Measurements from ENCODE around the gene FAM83G.
"Not testable (repeated sequence)": the region's sequence is repeated elsewhere in the genome, so short reads cannot be mapped to it uniquely, and the experiment has no call there.

FAM83G gene

DNA sequence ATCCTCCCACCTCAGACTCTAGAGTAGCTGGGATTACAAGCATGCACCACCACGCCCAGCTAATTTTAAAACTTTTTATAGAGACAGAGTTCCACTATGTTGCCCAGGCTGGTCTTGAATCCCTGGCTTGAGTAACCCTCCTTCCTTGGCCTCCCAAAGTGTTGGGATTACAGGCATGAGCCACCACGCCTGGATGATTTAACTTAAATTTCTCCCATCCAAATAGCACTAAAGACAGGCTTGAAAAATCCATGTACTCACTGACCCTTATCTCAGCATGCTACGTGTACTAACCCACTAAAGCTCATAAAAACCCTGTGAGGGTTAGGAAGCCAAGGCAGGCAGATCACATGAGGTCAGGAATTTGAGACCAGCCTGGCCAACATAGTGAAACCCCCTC, 48.0 kb downstream of the FAM83G start:
- TF ChIP-seq, protein P1, sequence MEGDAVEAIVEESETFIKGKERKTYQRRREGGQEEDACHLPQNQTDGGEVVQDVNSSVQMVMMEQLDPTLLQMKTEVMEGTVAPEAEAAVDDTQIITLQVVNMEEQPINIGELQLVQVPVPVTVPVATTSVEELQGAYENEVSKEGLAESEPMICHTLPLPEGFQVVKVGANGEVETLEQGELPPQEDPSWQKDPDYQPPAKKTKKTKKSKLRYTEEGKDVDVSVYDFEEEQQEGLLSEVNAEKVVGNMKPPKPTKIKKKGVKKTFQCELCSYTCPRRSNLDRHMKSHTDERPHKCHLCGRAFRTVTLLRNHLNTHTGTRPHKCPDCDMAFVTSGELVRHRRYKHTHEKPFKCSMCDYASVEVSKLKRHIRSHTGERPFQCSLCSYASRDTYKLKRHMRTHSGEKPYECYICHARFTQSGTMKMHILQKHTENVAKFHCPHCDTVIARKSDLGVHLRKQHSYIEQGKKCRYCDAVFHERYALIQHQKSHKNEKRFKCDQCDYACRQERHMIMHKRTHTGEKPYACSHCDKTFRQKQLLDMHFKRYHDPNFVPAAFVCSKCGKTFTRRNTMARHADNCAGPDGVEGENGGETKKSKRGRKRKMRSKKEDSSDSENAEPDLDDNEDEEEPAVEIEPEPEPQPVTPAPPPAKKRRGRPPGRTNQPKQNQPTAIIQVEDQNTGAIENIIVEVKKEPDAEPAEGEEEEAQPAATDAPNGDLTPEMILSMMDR (IDR thresholded peaks at IDR 0.05; ENCODE audit: low read depth, low read length, poor library complexity, severe bottlenecking): no peak
- no peak for TF ChIP-seq EZH2phosphoT487 (IDR thresholded peaks at IDR 0.05; ENCODE audit: borderline replicate concordance, low read length)
- Histone ChIP-seq H3K27ac (ENCODE audit: low read depth, low read length) (no peak overlapping the region), H3K79me2 (ENCODE audit: control insufficient read depth, low read length) (no peaks in the 10 kb centered on the region), H3K27me3 (ENCODE audit: control insufficient read depth, low read length) (no peaks in the 10 kb centered on the region), H4K20me1 (ENCODE audit: control insufficient read depth, insufficient read depth, low read depth, low read length) (no peaks in the 10 kb centered on the region), H3K9me3 (ENCODE audit: control insufficient read depth, insufficient read depth, low read length) (no peaks in the 10 kb centered on the region), H3K4me2 (ENCODE audit: low read length) (no peak overlapping the region), H3K36me3 (ENCODE audit: control insufficient read depth, low read length) (no peaks in the 10 kb centered on the region), H3F3A (ENCODE audit: control insufficient read depth, insufficient read depth) (no peaks in the 10 kb centered on the region), H3K9me2 (replicated peaks; ENCODE audit: control insufficient read depth, low read length) (no peaks in the 10 kb centered on the region), H3K4me3 (ENCODE audit: low read length) (no peak overlapping the region), H3K4me1 (ENCODE audit: control insufficient read depth, low read length) (peaks cover 7% of the 10 kb centered on the region)

DNA sequence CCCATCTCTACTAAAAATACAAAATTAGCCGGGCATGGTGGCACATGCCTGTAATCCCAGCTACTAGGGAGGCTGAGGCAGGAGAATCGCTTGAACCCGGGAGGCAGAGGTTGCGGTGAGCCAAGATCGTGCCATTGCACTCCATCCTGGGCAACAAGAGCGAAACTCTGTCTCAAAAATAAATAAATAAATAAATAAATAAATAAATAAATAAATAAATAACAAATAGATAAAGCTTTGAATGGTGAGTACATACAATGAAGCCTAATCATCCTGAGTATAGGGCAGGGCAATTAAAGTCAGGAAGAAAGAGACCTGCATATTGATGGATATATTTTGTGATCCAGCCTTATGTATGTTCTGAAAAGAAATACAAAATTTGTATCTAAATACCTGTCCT, 48.5 kb downstream of the FAM83G start:
- H4K20me1 ChIP-seq (ENCODE audit: control insufficient read depth, insufficient read depth, low read depth, low read length); H3K4me1 ChIP-seq (ENCODE audit: control insufficient read depth, low read length); H3K36me3 ChIP-seq (ENCODE audit: control insufficient read depth, low read length); H3K79me2 ChIP-seq (ENCODE audit: control insufficient read depth, low read length); H3K27ac ChIP-seq (ENCODE audit: low read depth, low read length); H3K9me2 ChIP-seq (replicated peaks; ENCODE audit: control insufficient read depth, low read length); H3K4me3 ChIP-seq (ENCODE audit: low read length); H3K9me3 ChIP-seq (ENCODE audit: control insufficient read depth, insufficient read depth, low read length); H3K4me2 ChIP-seq (ENCODE audit: low read length); H3K27me3 ChIP-seq (ENCODE audit: control insufficient read depth, low read length); H3F3A ChIP-seq (ENCODE audit: control insufficient read depth, insufficient read depth): not testable (repeated sequence)

DNA sequence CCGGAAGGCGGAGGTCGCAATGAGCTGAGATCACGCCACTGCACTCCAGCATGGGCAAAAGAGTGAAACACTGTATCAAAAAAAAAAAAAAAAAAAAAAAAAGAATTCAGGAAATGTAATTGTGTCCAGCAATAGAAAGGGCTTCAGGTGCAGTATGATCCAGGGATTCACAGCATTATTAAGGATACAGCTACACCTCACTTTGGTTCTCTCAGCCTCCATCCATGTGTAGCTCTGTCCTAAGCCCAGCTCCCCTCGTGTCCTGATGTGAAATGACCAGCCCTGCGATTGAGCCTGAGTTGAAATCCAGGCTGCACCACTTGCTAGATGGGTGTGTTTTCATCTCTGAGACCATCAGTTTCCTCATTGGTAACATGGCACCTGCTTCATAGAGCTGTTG, 49.6 kb downstream of the FAM83G start:
- Histone ChIP-seq H3K27me3 (ENCODE audit: control insufficient read depth, low read length) (no peaks in the 10 kb centered on the region), H3K4me2 (ENCODE audit: low read length) (no peak overlapping the region), H3K79me2 (ENCODE audit: control insufficient read depth, low read length) (no peaks in the 10 kb centered on the region), H3K9me2 (replicated peaks; ENCODE audit: control insufficient read depth, low read length) (no peaks in the 10 kb centered on the region), H3K9me3 (ENCODE audit: control insufficient read depth, insufficient read depth, low read length) (no peaks in the 10 kb centered on the region), H3K4me3 (ENCODE audit: low read length) (no peak overlapping the region), H3K4me1 (ENCODE audit: control insufficient read depth, low read length) (no peaks in the 10 kb centered on the region), H3K36me3 (ENCODE audit: control insufficient read depth, low read length) (no peaks in the 10 kb centered on the region), H3F3A (ENCODE audit: control insufficient read depth, insufficient read depth) (no peaks in the 10 kb centered on the region), H3K27ac (ENCODE audit: low read depth, low read length) (no peak overlapping the region), H4K20me1 (ENCODE audit: control insufficient read depth, insufficient read depth, low read depth, low read length) (no peaks in the 10 kb centered on the region)
- TF ChIP-seq, protein P1 (IDR thresholded peaks at IDR 0.05; ENCODE audit: low read depth, low read length, poor library complexity, severe bottlenecking): no peak
- no peak for TF ChIP-seq EZH2phosphoT487 (IDR thresholded peaks at IDR 0.05; ENCODE audit: borderline replicate concordance, low read length)

DNA sequence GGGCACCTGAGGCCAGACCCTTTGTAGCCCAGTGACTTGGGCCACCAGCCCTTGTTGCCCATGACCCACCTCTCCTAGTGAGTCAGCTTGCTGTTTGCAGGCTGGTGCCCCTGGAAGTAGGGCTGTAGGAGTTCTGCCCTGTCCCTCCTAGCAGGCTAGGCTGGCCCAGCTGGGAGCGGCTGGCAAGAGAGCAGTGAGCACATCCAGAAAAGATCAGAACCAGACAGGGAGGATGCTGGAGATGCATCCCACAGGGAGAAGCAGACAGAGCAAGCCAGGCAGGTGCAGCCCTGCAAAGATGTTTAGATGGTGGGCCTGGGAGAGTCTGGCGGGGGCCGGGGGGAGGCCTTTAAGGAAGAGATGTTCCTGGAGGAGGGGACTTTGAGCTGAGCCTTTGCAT, 50.2 kb downstream of the FAM83G start:
- no peaks in the 10 kb centered on the region for H3F3A ChIP-seq (ENCODE audit: control insufficient read depth, insufficient read depth)
- no peak overlapping the region for H3K27ac ChIP-seq (ENCODE audit: low read depth, low read length)
- H3K4me1 ChIP-seq (ENCODE audit: control insufficient read depth, low read length): no peaks in the 10 kb centered on the region
- no peak for TF ChIP-seq EZH2phosphoT487 (IDR thresholded peaks at IDR 0.05; ENCODE audit: borderline replicate concordance, low read length)
- TF ChIP-seq, protein P1 (IDR thresholded peaks at IDR 0.05; ENCODE audit: low read depth, low read length, poor library complexity, severe bottlenecking): no peak
- no peaks in the 10 kb centered on the region for H4K20me1 ChIP-seq (ENCODE audit: control insufficient read depth, insufficient read depth, low read depth, low read length)
- no peak overlapping the region for H3K4me3 ChIP-seq (ENCODE audit: low read length)
- H3K36me3 ChIP-seq (ENCODE audit: control insufficient read depth, low read length): no peaks in the 10 kb centered on the region
- no peaks in the 10 kb centered on the region for H3K9me3 ChIP-seq (ENCODE audit: control insufficient read depth, insufficient read depth, low read length)
- 0 out of 2 replicates have a peak, but pooled peaks cover 4% of the 10 kb centered on the region for H3K27me3 ChIP-seq (ENCODE audit: control insufficient read depth, low read length)
- no peak overlapping the region for H3K4me2 ChIP-seq (ENCODE audit: low read length)
- no peaks in the 10 kb centered on the region for H3K9me2 ChIP-seq (replicated peaks; ENCODE audit: control insufficient read depth, low read length)
- no peaks in the 10 kb centered on the region for H3K79me2 ChIP-seq (ENCODE audit: control insufficient read depth, low read length)

Data from DOHH2 (cell line).